Right atrium auricular region (tissue), 2 donors: ENCODE measurements around the gene MRPS30. TPM values are rescaled to one million over a fixed set of nuclear protein-coding genes. Genes with fewer than 3 reads are reported as not detected.

Experiments used
- DNase-seq: peaks from one replicate; pipeline ENCODE4 v3.0.0-alpha.2; 2019; ENCODE audit warnings: low spot score
- H3K27ac ChIP-seq, 2 donors: fragments of 200-600 bp; sonication (generic); 1 replicate in 1 of 2; 2 replicates in 1 of 2; pipeline ENCODE4 v1.5.1; 2016 to 2019
- H3K27me3 ChIP-seq, 2 donors: fragments of 200-600 bp; sonication (generic); one replicate each; pipeline versions ENCODE4 v1.5.1 to v1.6.0; 2017 to 2019
- H3K36me3 ChIP-seq: fragments of 200-600 bp; sonication (generic); one replicate; pipeline ENCODE4 v1.5.1; 2016
- H3K4me1 ChIP-seq, 2 donors: fragments of 200-600 bp; sonication (generic); one replicate each; pipeline versions ENCODE4 v1.5.1 to v1.6.0; 2017 to 2019
- H3K4me3 ChIP-seq, 2 donors: fragments of 200-600 bp; sonication (generic); 1 replicate in 1 of 2; 2 replicates in 1 of 2; pipeline ENCODE4 v1.5.1; 2017 to 2019; ENCODE audit warnings: mild to moderate bottlenecking in 1 of 2, moderate library complexity in 1 of 2
- H3K9me3 ChIP-seq, 2 donors: fragments of 200-600 bp; sonication (generic); one replicate each; pipeline ENCODE4 v1.5.1; 2019
- total RNA-seq, 2 donors: library from RNA; depleted of rRNA; stranded (reverse); fragments of >200 nt; gene quantifications; one replicate each; pipeline ENCODE4 v1.1.0, GENCODE V29; 2016
- TF ChIP-seq, protein P1 (sequence below), 2 donors: fragments of 200-600 bp; sonication (generic); IDR thresholded peaks; one replicate each; pipeline ENCODE4 v1.5.1; 2019; ENCODE audit warnings: antibody characterized with exemption in 2 of 2

Gene MRPS30
- total RNA-seq, 2 donors from 2014 or later: 69.8 to 110 TPM

DNA sequence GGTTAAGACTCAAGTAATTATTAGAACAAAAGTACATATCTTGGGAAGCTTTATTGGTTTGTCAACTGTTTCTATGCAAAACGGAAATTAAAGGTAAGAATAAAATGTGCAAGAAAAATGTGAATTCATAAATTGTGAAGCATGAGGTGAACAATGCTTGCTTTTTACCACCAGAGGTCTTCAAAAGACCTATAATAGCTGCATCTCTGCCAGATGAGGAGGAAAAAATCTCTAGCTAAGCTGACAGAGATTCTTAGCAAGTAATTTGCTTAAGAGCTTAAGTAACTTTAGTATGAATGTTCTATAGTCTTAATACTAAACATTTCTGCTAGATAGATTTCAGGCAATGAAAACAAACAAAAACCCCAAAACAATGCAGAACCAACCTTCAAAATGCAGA lies 54.1 kb downstream of the MRPS30 start:
- no peaks in the 10 kb centered on the region for H3K9me3 ChIP-seq
- TF ChIP-seq, protein P1, sequence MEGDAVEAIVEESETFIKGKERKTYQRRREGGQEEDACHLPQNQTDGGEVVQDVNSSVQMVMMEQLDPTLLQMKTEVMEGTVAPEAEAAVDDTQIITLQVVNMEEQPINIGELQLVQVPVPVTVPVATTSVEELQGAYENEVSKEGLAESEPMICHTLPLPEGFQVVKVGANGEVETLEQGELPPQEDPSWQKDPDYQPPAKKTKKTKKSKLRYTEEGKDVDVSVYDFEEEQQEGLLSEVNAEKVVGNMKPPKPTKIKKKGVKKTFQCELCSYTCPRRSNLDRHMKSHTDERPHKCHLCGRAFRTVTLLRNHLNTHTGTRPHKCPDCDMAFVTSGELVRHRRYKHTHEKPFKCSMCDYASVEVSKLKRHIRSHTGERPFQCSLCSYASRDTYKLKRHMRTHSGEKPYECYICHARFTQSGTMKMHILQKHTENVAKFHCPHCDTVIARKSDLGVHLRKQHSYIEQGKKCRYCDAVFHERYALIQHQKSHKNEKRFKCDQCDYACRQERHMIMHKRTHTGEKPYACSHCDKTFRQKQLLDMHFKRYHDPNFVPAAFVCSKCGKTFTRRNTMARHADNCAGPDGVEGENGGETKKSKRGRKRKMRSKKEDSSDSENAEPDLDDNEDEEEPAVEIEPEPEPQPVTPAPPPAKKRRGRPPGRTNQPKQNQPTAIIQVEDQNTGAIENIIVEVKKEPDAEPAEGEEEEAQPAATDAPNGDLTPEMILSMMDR (IDR thresholded peaks at IDR 0.05): peak in 1 of 2 donors; percentile 38
- H3K36me3 ChIP-seq: no peaks in the 10 kb centered on the region
- no peaks in the 10 kb centered on the region for H3K27me3 ChIP-seq
- no peak overlapping the region for H3K27ac ChIP-seq
- DNase-seq: no peak
- H3K4me3 ChIP-seq: no peak overlapping the region
- H3K4me1 ChIP-seq: no peaks in the 10 kb centered on the region
